Erythroblast (primary cell): Measurements from ENCODE around the gene DEGS2.

Source experiments
- GATA1 ChIP-seq: IDR thresholded peaks from 2 replicates; pipeline ENCODE4 v1.6.1; 2011; ENCODE audit warnings: low read depth, mild to moderate bottlenecking, control low read depth, low read length, moderate library complexity
- POLR2A ChIP-seq: IDR thresholded peaks from 2 replicates; pipeline ENCODE4 v1.6.1; 2011; ENCODE audit warnings: mild to moderate bottlenecking, low read length

- no peak for TF ChIP-seq POLR2A
- TF ChIP-seq GATA1 = no peak
Observed at GRCh38 chr14:100108042-100108825, 51.2 kb downstream of the DEGS2 start.
